IMR-90 (cell line): Measurements from ENCODE around the gene VPS11. TPM values are rescaled to one million over a fixed set of nuclear protein-coding genes. Genes with fewer than 3 reads are reported as not detected.

Experiments used
- ATAC-seq: fragments of 200-7000 bp; cut with Tn5 transposase; 2 replicates; pipeline ENCODE4 v1.9.1; 2020; ENCODE audit warnings: low read depth, mild to moderate bottlenecking, moderate library complexity
- BruUV-seq: library from RNA; stranded (reverse); fragments of 400-500 nt; replicated peaks from 2 replicates; lab custom pipeline; 2021; lab: Mats Ljungman, UMichigan
- CTCF ChIA-PET: fragments of 300-600 bp; formaldehyde crosslinking; extraction: SDS; loops from one replicate; lab custom pipeline; 2021; ENCODE audit warnings: antibody characterized with exemption; lab: Yijun Ruan, JAX
- POLR2A ChIA-PET: fragments of 300-600 bp; sonication (Branson Sonifier 250); formaldehyde crosslinking; loops from one replicate; lab custom pipeline; 2022; ENCODE audit warnings: antibody characterized with exemption; ENCODE audit not compliant: unreplicated experiment; lab: Charles Lee
- DNase-seq: peaks from one replicate; pipeline ENCODE4 v3.0.0; 2013
- H2AFZ ChIP-seq: replicated peaks from 2 replicates; pipeline ENCODE3; 2013; ENCODE audit warnings: low read length, mild to moderate bottlenecking; ENCODE audit not compliant: poor library complexity
- H2AK5ac ChIP-seq: 2 replicates; pipeline ENCODE4 v1.6.1; 2013; ENCODE audit warnings: low read depth, low read length, inconsistent platforms
- H2AK9ac ChIP-seq: replicated peaks from 2 replicates; pipeline ENCODE3; 2013; ENCODE audit warnings: mild to moderate bottlenecking, low read depth, low read length, moderate library complexity; ENCODE audit not compliant: poor library complexity
- H2BK120ac ChIP-seq: 2 replicates; pipeline ENCODE4 v1.6.1; 2013; ENCODE audit warnings: low read depth, low read length, inconsistent platforms
- H2BK15ac ChIP-seq: 3 replicates; pipeline ENCODE4 v1.6.1; 2013; ENCODE audit warnings: low read depth, low read length, inconsistent platforms
- H2BK20ac ChIP-seq: 2 replicates; pipeline ENCODE4 v1.6.1; 2013; ENCODE audit warnings: low read depth, mild to moderate bottlenecking, inconsistent platforms, low read length, moderate library complexity
- H2BK5ac ChIP-seq: 2 replicates; pipeline ENCODE4 v1.6.1; 2013; ENCODE audit warnings: mild to moderate bottlenecking, low read depth, low read length, inconsistent platforms; ENCODE audit not compliant: poor library complexity, severe bottlenecking
- H3K14ac ChIP-seq: replicated peaks from 2 replicates; pipeline ENCODE4 v1.6.1; 2013; ENCODE audit warnings: low read depth, low read length, inconsistent platforms
- H3K18ac ChIP-seq: 2 replicates; pipeline ENCODE4 v1.6.1; 2013; ENCODE audit warnings: low read depth, low read length, control low read depth
- H3K23ac ChIP-seq: 2 replicates; pipeline ENCODE4 v1.6.1; 2013; ENCODE audit warnings: low read depth, low read length, inconsistent platforms
- H3K27ac ChIP-seq: 2 replicates; pipeline ENCODE4 v1.5.1; 2013; ENCODE audit warnings: mild to moderate bottlenecking, control low read depth, low read length; ENCODE audit not compliant: insufficient read depth
- H3K27me3 ChIP-seq: 2 replicates; pipeline ENCODE4 v1.6.1; 2013; ENCODE audit warnings: low read length; ENCODE audit not compliant: control insufficient read depth, insufficient read depth
- H3K36me3 ChIP-seq: 2 replicates; pipeline ENCODE4 v1.6.1; 2013; ENCODE audit warnings: low read length, mixed read lengths; ENCODE audit not compliant: control insufficient read depth, insufficient read depth
- H3K4ac ChIP-seq: 2 replicates; pipeline ENCODE4 v1.6.1; 2013; ENCODE audit warnings: low read depth, low read length, inconsistent platforms
- H3K4me1 ChIP-seq: 2 replicates; pipeline ENCODE4 v1.6.1; 2013; ENCODE audit warnings: low read length, mixed read lengths; ENCODE audit not compliant: control insufficient read depth, insufficient read depth
- H3K4me2 ChIP-seq: 2 replicates; pipeline ENCODE4 v1.6.1; 2013; ENCODE audit warnings: low read depth, mild to moderate bottlenecking, control low read depth, low read length, moderate library complexity
- H3K4me3 ChIP-seq: 2 replicates; pipeline ENCODE4 v1.5.1; 2013; ENCODE audit warnings: low read depth, mild to moderate bottlenecking, control low read depth, low read length, moderate library complexity; ENCODE audit not compliant: insufficient read depth
- H3K56ac ChIP-seq: 2 replicates; pipeline ENCODE4 v1.6.1; 2013; ENCODE audit warnings: low read length, inconsistent platforms; ENCODE audit not compliant: insufficient read depth; ENCODE audit errors: extremely low read depth
- H3K79me1 ChIP-seq, 2 experiments: 2 replicates each; pipeline ENCODE4 v1.6.1; 2013; ENCODE audit warnings: low read length in 2 of 2, inconsistent platforms in 1 of 2, low read depth in 1 of 2
- H3K9ac ChIP-seq: 2 replicates; pipeline ENCODE4 v1.6.1; 2013; ENCODE audit warnings: low read depth, low read length, control low read depth
- H3K9me1 ChIP-seq: 2 replicates; pipeline ENCODE4 v1.6.1; 2013; ENCODE audit warnings: low read length, inconsistent platforms; ENCODE audit not compliant: insufficient read depth
- H3K9me3 ChIP-seq: 2 replicates; pipeline ENCODE4 v1.6.1; 2013; ENCODE audit warnings: low read length; ENCODE audit not compliant: control insufficient read depth, insufficient read depth
- H4K20me1 ChIP-seq: 2 replicates; pipeline ENCODE4 v1.6.1; 2013; ENCODE audit warnings: low read length, inconsistent platforms; ENCODE audit not compliant: insufficient read depth
- H4K5ac ChIP-seq: 2 replicates; pipeline ENCODE4 v1.6.1; 2013; ENCODE audit warnings: mild to moderate bottlenecking, low read depth, low read length, control low read depth
- H4K8ac ChIP-seq, 2 experiments: 2 replicates each; pipeline ENCODE4 v1.6.1; 2013; ENCODE audit warnings: low read depth in 2 of 2, low read length in 2 of 2, control low read depth in 1 of 2, inconsistent platforms in 1 of 2
- H4K91ac ChIP-seq: 2 replicates; pipeline ENCODE4 v1.6.1; 2013; ENCODE audit warnings: low read depth, low read length, inconsistent platforms; ENCODE audit not compliant: insufficient read depth
- BHLHE40 ChIP-seq: fragments of 150-350 bp; IDR thresholded peaks from 2 replicates; pipeline ENCODE4 v1.6.1; 2016; ENCODE audit warnings: mild to moderate bottlenecking, low read depth, low read length
- CEBPB ChIP-seq: IDR thresholded peaks from 2 replicates; pipeline ENCODE4 v1.6.1; 2012; ENCODE audit warnings: low read depth, low read length, improper control_type of control experiment
- CHD1 ChIP-seq: IDR thresholded peaks from 2 replicates; pipeline ENCODE4 v1.6.1; 2012; ENCODE audit warnings: low read depth, low read length, improper control_type of control experiment
- FOS ChIP-seq: fragments of 150-350 bp; IDR thresholded peaks from 2 replicates; pipeline ENCODE4 v1.6.1; 2016; ENCODE audit warnings: low read depth, low read length
- MAFK ChIP-seq: IDR thresholded peaks from 2 replicates; pipeline ENCODE4 v1.6.1; 2012; ENCODE audit warnings: low read depth, low read length, improper control_type of control experiment
- MAZ ChIP-seq: IDR thresholded peaks from 2 replicates; pipeline ENCODE4 v1.6.1; 2012; ENCODE audit warnings: low read depth, mild to moderate bottlenecking, low read length, improper control_type of control experiment, moderate library complexity, borderline replicate concordance
- MXI1 ChIP-seq: IDR thresholded peaks from 2 replicates; pipeline ENCODE4 v1.6.1; 2012; ENCODE audit warnings: low read depth, mild to moderate bottlenecking, low read length, moderate library complexity, borderline replicate concordance
- NFE2L2 ChIP-seq: fragments of 150-350 bp; IDR thresholded peaks from 2 replicates; pipeline ENCODE4 v1.6.1; 2016; ENCODE audit warnings: low read depth, mild to moderate bottlenecking, low read length
- POLR2A ChIP-seq: IDR thresholded peaks from 2 replicates; pipeline ENCODE4 v1.6.1; 2012; ENCODE audit warnings: mild to moderate bottlenecking, low read depth, low read length
- RAD21 ChIP-seq: IDR thresholded peaks from 2 replicates; pipeline ENCODE4 v1.6.1; 2012; ENCODE audit warnings: low read length, improper control_type of control experiment
- RCOR1 ChIP-seq: IDR thresholded peaks from 2 replicates; pipeline ENCODE4 v1.6.1; 2012; ENCODE audit warnings: mild to moderate bottlenecking, low read length, improper control_type of control experiment; ENCODE audit not compliant: insufficient replicate concordance
- RFX5 ChIP-seq: IDR thresholded peaks from 2 replicates; pipeline ENCODE4 v1.8.0; 2012; ENCODE audit warnings: low read depth, mild to moderate bottlenecking, low read length, moderate library complexity
- USF2 ChIP-seq: fragments of 150-350 bp; IDR thresholded peaks from 2 replicates; pipeline ENCODE4 v1.6.1; 2017; ENCODE audit warnings: mild to moderate bottlenecking, antibody characterized with exemption, low read length, low read depth
- WGBS, 2 experiments: methylation state at CpG; one replicate each; pipeline versions ENCODE4 v1.1.5 to v1.1.7; 2013; ENCODE audit warnings: missing lambda C conversion rate in 2 of 2; ENCODE audit not compliant: insufficient read length in 1 of 2; ENCODE audit errors: extremely low coverage in 2 of 2; 5-methylcytosine and 5-hydroxymethylcytosine counted together
- dilution Hi-C: fragments of 300-500 bp; cut with HindIII; formaldehyde crosslinking; loops from one replicate; pipeline ENCODE4 v1.14.3; 2018; ENCODE audit warnings: low sequenced_read_pairs; ENCODE audit not compliant: unreplicated experiment
- in situ Hi-C: fragments of 300-500 bp; cut with MboI; formaldehyde crosslinking; loops from 3 replicates; pipeline ENCODE4 v1.14.3; 2019; ENCODE audit warnings: low sequenced_read_pairs, inconsistent platforms, mixed read lengths
- intact Hi-C: fragments of 100-400 bp; cut with micrococcal nuclease; formaldehyde crosslinking; loops from 2 replicates; pipeline ENCODE4 v1.10.0; 2022
- polyA plus RNA-seq, 3 experiments: library from polyadenylated mRNA; depleted of rRNA; stranded (reverse); fragments of >200 nt; gene quantifications; 2 replicates each; pipeline ENCODE4 v1.2.3, GENCODE V29; 2012; ENCODE audit warnings: low replicate concordance in 1 of 3
- total RNA-seq: library from RNA; depleted of rRNA; stranded (reverse); fragments of >200 nt; gene quantifications from 2 replicates; pipeline ENCODE4 v1.2.3, GENCODE V29; 2012
- TF ChIP-seq, protein P1 (sequence below): fragments of 150-350 bp; IDR thresholded peaks from 2 replicates; pipeline ENCODE4 v1.6.1; 2016; ENCODE audit warnings: low read depth, mild to moderate bottlenecking, low read length, moderate library complexity, borderline replicate concordance
- TF ChIP-seq, protein P2 (sequence below): conservative IDR thresholded peaks from 2 replicates; pipeline ENCODE4 v1.5.1; 2012; ENCODE audit warnings: mild to moderate bottlenecking, low read depth, low read length, improper control_type of control experiment

VPS11 gene
- total and polyA plus RNA-seq, 2 of the 4 experiments (the other 2 are of a cell fraction) = 19.7 to 30.5 TPM

DNA sequence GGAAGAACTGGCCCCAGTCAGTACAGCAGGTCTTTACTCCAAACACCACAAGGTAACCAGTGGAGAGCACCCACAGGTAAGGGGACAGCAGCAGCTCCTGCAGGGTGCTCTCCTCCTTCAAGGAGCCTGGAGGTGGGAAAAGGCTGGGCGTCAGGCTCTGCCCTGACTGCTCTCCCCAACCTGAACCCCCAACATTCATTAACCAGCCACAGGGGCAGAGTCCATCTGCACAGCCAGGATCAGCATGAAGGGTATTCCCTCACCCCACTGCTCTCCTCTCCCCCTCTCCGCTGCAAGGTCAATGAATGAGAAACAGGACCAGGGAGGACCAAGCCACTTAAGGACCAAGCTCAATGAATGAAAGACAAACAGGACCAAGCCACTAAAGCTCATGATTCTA is 40.6 kb upstream of the VPS11 start:
- in situ Hi-C loops = no loop called here
- no peak overlapping the region for H2BK120ac ChIP-seq
- no peak overlapping the region for H3K4me3 ChIP-seq
- H3K56ac ChIP-seq = no peak overlapping the region
- ChIA-PET CTCF (no interaction called here), POLR2A (no interaction called here)
- BruUV-seq = no TSS peak
- TF ChIP-seq FOS (no peak), POLR2A (no peak), MAZ (no peak), RCOR1 (no peak), MAFK (no peak), USF2 (no peak), CEBPB (no peak), MXI1 (no peak), BHLHE40 (no peak), NFE2L2 (no peak), RAD21 (no peak), CHD1 (no peak), RFX5 (no peak)
- TF ChIP-seq, protein P1, sequence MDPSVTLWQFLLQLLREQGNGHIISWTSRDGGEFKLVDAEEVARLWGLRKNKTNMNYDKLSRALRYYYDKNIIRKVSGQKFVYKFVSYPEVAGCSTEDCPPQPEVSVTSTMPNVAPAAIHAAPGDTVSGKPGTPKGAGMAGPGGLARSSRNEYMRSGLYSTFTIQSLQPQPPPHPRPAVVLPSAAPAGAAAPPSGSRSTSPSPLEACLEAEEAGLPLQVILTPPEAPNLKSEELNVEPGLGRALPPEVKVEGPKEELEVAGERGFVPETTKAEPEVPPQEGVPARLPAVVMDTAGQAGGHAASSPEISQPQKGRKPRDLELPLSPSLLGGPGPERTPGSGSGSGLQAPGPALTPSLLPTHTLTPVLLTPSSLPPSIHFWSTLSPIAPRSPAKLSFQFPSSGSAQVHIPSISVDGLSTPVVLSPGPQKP = no peak
- TF ChIP-seq, protein P2, sequence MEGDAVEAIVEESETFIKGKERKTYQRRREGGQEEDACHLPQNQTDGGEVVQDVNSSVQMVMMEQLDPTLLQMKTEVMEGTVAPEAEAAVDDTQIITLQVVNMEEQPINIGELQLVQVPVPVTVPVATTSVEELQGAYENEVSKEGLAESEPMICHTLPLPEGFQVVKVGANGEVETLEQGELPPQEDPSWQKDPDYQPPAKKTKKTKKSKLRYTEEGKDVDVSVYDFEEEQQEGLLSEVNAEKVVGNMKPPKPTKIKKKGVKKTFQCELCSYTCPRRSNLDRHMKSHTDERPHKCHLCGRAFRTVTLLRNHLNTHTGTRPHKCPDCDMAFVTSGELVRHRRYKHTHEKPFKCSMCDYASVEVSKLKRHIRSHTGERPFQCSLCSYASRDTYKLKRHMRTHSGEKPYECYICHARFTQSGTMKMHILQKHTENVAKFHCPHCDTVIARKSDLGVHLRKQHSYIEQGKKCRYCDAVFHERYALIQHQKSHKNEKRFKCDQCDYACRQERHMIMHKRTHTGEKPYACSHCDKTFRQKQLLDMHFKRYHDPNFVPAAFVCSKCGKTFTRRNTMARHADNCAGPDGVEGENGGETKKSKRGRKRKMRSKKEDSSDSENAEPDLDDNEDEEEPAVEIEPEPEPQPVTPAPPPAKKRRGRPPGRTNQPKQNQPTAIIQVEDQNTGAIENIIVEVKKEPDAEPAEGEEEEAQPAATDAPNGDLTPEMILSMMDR = no peak
- no peak overlapping the region for H2BK5ac ChIP-seq
- no peak for DNase-seq
- peaks cover 13 to 41% of the 10 kb centered on the region in 2 experiments; a peak in 3 of 4 replicates for H3K79me1 ChIP-seq
- no peak overlapping the region for H2BK20ac ChIP-seq
- no peak overlapping the region for H4K8ac ChIP-seq
- no peaks in the 10 kb centered on the region for H3K4me1 ChIP-seq
- H4K91ac ChIP-seq = no peak overlapping the region
- no peak overlapping the region for H3K4ac ChIP-seq
- no CpG with 5 or more reads among the region's 2 CpGs for WGBS, 2 experiments
- no peaks in the 10 kb centered on the region for H3K9me3 ChIP-seq
- H3K9ac ChIP-seq = no peak overlapping the region
- dilution Hi-C loops = no loop called here
- H2AFZ ChIP-seq = no peak overlapping the region
- intact Hi-C loops = no loop called here
- no peak overlapping the region for H3K27ac ChIP-seq
- H3K18ac ChIP-seq = no peak overlapping the region
- no peak overlapping the region for H3K23ac ChIP-seq
- no peak overlapping the region for H3K14ac ChIP-seq
- no peak overlapping the region for H2AK9ac ChIP-seq
- no peak overlapping the region for H2AK5ac ChIP-seq
- H3K4me2 ChIP-seq = no peak overlapping the region
- ATAC-seq = no peak
- H4K5ac ChIP-seq = no peak overlapping the region
- no peaks in the 10 kb centered on the region; the same call in 1 of the 2 replicates for H3K9me1 ChIP-seq
- H3K36me3 ChIP-seq = peaks cover 25% of the 10 kb centered on the region
- H4K20me1 ChIP-seq = no peaks in the 10 kb centered on the region; the same call in 1 of the 2 replicates
- H2BK15ac ChIP-seq = no peak overlapping the region
- H3K27me3 ChIP-seq = no peaks in the 10 kb centered on the region
